Osteoblast (primary cell): Measurements from ENCODE around the gene UGT1A7. TPM values are rescaled to one million over a fixed set of nuclear protein-coding genes. Genes with fewer than 3 reads are reported as not detected.
A peak's percentile ranks its signal among the peaks of the same experiment; 100 is the strongest.

ENCODE experiments used
- DNase-seq: peaks from one replicate; pipeline ENCODE4 v3.0.0; 2011; ENCODE audit warnings: low spot score, mixed read lengths; ENCODE audit not compliant: insufficient read length; ENCODE audit errors: missing footprints
- H2AFZ ChIP-seq: 2 replicates; pipeline ENCODE4 v1.6.0; 2011; ENCODE audit warnings: mild to moderate bottlenecking, low read length
- H3K27ac ChIP-seq: 2 replicates; pipeline ENCODE4 v1.5.1; 2011; ENCODE audit warnings: mild to moderate bottlenecking, low read depth, low read length, moderate library complexity
- H3K27me3 ChIP-seq: 2 replicates; pipeline ENCODE4 v1.6.0; 2012; ENCODE audit warnings: mild to moderate bottlenecking, control low read depth, inconsistent platforms, low read length, moderate library complexity; ENCODE audit not compliant: insufficient read depth
- H3K36me3 ChIP-seq: 2 replicates; pipeline ENCODE4 v1.5.1; 2011; ENCODE audit warnings: mild to moderate bottlenecking, low read length, control low read depth, moderate library complexity; ENCODE audit not compliant: insufficient read depth
- H3K4me1 ChIP-seq: 2 replicates; pipeline ENCODE4 v1.5.1; 2011; ENCODE audit warnings: mild to moderate bottlenecking, low read length, control low read depth, moderate library complexity; ENCODE audit not compliant: insufficient read depth
- H3K4me2 ChIP-seq: 2 replicates; pipeline ENCODE4 v1.6.0; 2011; ENCODE audit warnings: mild to moderate bottlenecking, low read length; ENCODE audit not compliant: insufficient read depth
- H3K4me3 ChIP-seq: fragments of 200-600 bp; sonication (generic); 3 replicates; pipeline ENCODE4 v1.5.1; 2012; ENCODE audit warnings: mild to moderate bottlenecking, low read length, inconsistent platforms; ENCODE audit not compliant: insufficient read depth
- H3K79me2 ChIP-seq: 2 replicates; pipeline ENCODE4 v1.6.0; 2012; ENCODE audit warnings: mild to moderate bottlenecking, low read length, control low read depth, inconsistent platforms; ENCODE audit not compliant: insufficient read depth
- H3K9me3 ChIP-seq: 2 replicates; pipeline ENCODE4 v1.5.1; 2011; ENCODE audit warnings: low read depth, low read length, control low read depth
- H4K20me1 ChIP-seq: 2 replicates; pipeline ENCODE4 v1.6.0; 2012; ENCODE audit warnings: mild to moderate bottlenecking, low read length, control low read depth; ENCODE audit not compliant: insufficient read depth
- total RNA-seq: library from RNA; depleted of rRNA; stranded (reverse); fragments of >200 nt; gene quantifications from 2 replicates; pipeline ENCODE4 v1.2.3, GENCODE V29; 2012
- TF ChIP-seq, protein P1 (sequence below): IDR thresholded peaks from 2 replicates; pipeline ENCODE4 v1.5.1; 2011; ENCODE audit warnings: mild to moderate bottlenecking, low read depth, low read length, moderate library complexity; ENCODE audit errors: extremely low read depth

Gene UGT1A7
- total RNA-seq, 1 donor, result not detected

DNA sequence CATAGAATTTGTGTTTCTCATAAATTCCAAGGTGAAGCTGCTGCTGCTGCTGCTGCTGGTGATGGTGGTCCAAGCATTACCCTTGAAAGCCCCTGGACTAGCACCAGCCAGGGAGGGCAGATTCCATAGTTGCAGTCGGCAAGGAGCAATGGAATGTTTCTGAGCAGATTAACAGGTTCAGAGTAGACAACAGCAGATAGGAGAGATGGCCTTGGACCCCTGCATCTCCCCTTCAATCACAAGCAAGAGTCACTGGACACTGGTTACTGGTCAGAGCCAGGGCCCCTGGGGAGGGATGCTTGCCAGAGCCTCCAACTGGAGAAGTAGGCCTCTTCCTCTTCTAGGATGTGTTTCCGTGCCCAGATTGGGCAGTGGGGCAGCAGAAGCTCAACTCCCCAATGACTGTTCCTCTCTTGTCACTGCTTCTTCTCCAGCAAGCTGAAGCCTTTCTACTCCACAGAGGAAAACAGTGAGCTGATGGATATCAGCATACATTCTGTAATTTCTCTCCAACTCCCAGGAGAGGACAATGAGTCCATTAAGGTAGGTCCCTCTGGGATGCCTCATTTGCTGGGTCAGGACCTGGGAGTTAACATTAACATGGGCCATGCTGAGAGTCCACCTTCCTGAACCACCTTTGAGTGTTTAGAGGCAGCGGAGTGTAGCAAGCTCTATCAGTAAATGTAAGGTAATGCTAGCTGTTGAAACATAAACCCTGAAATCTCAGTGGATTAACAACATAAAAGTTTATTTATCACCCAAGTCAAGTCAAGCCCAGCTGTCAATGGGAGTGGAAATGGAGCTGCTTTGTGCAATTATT is 131.7 kb downstream of the UGT1A7 start:
- H3K4me2 ChIP-seq, result no peak overlapping the region
- H4K20me1 ChIP-seq, result no peaks in the 10 kb centered on the region
- no peaks in the 10 kb centered on the region for H3K36me3 ChIP-seq
- TF ChIP-seq, protein P1, sequence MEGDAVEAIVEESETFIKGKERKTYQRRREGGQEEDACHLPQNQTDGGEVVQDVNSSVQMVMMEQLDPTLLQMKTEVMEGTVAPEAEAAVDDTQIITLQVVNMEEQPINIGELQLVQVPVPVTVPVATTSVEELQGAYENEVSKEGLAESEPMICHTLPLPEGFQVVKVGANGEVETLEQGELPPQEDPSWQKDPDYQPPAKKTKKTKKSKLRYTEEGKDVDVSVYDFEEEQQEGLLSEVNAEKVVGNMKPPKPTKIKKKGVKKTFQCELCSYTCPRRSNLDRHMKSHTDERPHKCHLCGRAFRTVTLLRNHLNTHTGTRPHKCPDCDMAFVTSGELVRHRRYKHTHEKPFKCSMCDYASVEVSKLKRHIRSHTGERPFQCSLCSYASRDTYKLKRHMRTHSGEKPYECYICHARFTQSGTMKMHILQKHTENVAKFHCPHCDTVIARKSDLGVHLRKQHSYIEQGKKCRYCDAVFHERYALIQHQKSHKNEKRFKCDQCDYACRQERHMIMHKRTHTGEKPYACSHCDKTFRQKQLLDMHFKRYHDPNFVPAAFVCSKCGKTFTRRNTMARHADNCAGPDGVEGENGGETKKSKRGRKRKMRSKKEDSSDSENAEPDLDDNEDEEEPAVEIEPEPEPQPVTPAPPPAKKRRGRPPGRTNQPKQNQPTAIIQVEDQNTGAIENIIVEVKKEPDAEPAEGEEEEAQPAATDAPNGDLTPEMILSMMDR, result no peak
- H2AFZ ChIP-seq, result no peak overlapping the region
- H3K79me2 ChIP-seq, result no peaks in the 10 kb centered on the region
- H3K4me3 ChIP-seq, result no peak overlapping the region
- peak; percentile 18 for DNase-seq
- peaks cover 24% of the 10 kb centered on the region for H3K27me3 ChIP-seq
- H3K27ac ChIP-seq, result no peak overlapping the region
- no peaks in the 10 kb centered on the region for H3K9me3 ChIP-seq
- H3K4me1 ChIP-seq, result no peaks in the 10 kb centered on the region

DNA sequence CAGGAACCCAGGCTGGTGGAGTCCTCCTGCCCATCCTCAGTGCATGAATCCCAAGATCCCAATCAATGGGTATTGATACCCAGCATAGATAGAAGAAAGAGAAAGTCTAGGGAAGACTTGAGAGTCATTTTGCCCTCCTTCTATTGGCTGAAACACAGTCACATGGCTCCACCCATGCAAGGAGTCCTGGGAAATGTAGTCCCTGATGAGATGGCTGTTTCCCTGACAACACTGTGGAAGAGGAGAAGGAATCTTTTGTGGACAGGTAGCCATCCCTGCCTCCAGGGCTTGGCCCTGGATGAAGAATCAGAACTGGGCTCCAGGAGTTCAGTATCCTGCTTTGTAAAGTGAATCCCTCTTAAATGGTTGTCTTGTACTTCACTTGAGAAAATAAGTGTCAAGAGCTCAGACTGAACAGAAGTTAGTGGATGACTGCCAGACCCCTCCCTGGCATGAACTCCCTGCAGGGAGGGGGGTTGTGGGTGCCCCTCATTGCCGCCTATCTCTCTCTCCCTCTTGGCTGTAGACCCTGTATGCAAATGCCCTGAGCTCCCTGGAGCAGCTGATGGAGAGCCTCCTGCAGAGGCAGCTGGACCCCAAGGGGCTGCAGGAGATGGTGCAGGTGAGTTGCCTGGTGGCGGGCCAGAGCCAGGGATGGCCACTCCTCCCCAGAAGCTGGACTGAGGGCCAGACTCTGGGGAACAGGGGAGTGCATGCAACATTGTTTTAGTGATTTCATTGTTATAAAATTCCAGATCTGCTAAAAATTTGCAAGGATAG is 132.5 kb downstream of the UGT1A7 start:
- no peaks in the 10 kb centered on the region for H3K36me3 ChIP-seq
- no peaks in the 10 kb centered on the region for H3K9me3 ChIP-seq
- H3K27ac ChIP-seq, result no peak overlapping the region
- H4K20me1 ChIP-seq, result no peaks in the 10 kb centered on the region
- H3K4me3 ChIP-seq, result no peak overlapping the region
- peaks cover 16% of the 10 kb centered on the region for H3K27me3 ChIP-seq
- no peaks in the 10 kb centered on the region for H3K4me1 ChIP-seq
- TF ChIP-seq, protein P1, result no peak
- H3K79me2 ChIP-seq, result no peaks in the 10 kb centered on the region
- peak; percentile 75 for DNase-seq
- no peak overlapping the region for H3K4me2 ChIP-seq
- no peak overlapping the region for H2AFZ ChIP-seq

DNA sequence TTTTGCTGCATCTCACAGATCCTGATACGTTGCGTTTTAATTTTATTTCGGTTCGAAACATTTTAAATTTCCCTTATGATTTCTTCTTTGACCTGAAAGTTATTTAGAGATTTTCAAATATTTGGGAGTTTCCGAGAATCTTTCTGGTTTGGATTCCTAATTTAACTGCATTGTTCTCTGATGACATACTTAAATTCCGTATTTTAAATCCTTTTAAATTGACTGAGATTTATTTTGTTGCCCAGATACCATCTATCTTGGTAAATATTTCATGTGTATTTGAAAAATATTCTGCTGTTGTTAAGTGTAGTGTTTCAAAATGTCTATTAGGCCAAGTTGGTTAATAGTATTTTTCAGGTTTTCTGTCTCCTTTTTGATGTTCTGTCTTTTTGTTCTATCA is 134.2 kb downstream of the UGT1A7 start:
- Histone ChIP-seq H3K36me3 (no peaks in the 10 kb centered on the region), H3K4me2 (no peak overlapping the region), H3K27me3 (peaks cover 9% of the 10 kb centered on the region), H3K27ac (no peak overlapping the region), H3K4me3 (no peak overlapping the region), H3K79me2 (no peaks in the 10 kb centered on the region), H4K20me1 (no peaks in the 10 kb centered on the region), H3K4me1 (no peaks in the 10 kb centered on the region), H3K9me3 (no peaks in the 10 kb centered on the region), H2AFZ (no peak overlapping the region)
- TF ChIP-seq, protein P1, result no peak
- DNase-seq, result no peak

DNA sequence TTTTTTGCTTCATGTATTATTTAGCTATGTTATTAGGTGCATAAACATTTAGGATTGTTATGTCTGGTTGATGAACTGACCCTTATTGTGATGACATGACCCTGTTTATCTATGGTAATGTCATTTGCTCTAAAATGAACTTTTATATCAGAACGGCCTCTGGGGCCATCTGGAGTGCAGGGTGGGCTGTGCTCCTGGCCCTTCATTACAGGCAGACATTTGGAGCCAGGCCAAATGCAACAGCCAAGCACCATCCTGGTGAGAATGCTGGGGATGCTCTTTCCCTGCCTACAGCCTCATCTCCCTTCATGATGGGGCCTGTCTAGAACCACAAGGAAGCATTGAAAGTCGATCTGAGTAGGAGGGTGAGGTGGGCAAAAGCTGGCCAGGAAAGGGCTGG is 134.6 kb downstream of the UGT1A7 start:
- no peaks in the 10 kb centered on the region for H4K20me1 ChIP-seq
- no peaks in the 10 kb centered on the region for H3K9me3 ChIP-seq
- H2AFZ ChIP-seq, result no peak overlapping the region
- peaks cover 10% of the 10 kb centered on the region for H3K27me3 ChIP-seq
- H3K4me2 ChIP-seq, result no peak overlapping the region
- no peaks in the 10 kb centered on the region for H3K4me1 ChIP-seq
- no peak overlapping the region for H3K27ac ChIP-seq
- TF ChIP-seq, protein P1, result no peak
- no peaks in the 10 kb centered on the region for H3K36me3 ChIP-seq
- no peaks in the 10 kb centered on the region for H3K79me2 ChIP-seq
- no peak overlapping the region for H3K4me3 ChIP-seq
- DNase-seq, result peak; percentile 26
